GM21825 (cell line): ENCODE measurements around the gene PCDH1.

ENCODE experiments used
- ATAC-seq: cut with Tn5 transposase; IDR thresholded peaks from one replicate; pipeline ENCODE4 v1.9.1; 2021; ENCODE audit warnings: mild to moderate bottlenecking, moderate library complexity; ENCODE audit not compliant: unreplicated experiment

The PCDH1 gene

DNA sequence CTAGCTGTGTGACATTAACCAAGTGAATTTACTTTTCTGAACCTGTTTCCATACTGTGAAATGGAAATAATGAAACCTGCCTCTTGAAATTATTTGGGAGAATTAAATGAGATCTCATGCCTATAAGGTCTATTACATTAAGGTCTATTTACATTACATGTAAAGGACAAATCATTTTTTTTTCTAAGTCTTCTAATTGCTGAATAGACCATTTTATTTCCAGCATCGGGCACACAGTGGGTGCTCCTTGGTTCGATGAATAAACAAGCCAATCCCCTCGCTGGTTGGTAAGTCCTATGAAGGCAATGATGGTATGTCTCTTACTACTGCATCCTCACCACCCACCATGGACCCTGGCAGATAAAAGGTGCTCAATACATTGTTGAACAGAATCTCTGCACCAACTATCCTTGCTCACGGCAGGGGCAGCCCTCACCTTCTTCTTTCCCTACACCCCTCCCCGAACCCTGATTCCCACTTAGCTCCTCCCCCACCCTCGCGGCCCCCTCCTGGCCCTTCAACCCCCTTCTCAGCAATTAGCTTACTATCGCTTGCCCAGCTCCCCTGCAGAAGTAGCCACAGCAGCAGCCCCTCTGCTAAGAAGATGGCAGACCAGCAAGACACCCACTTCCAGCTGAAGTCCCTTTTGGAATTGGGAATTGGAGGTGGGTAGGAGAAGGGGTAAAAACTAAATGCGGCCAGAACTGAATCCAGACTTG lies 3.0 kb downstream of the PCDH1 start:
- no peak for ATAC-seq

GRCh38 chr5:141874262-141874964 lies 3.8 kb downstream of the PCDH1 start:
- ATAC-seq, result no peak

GRCh38 chr5:141873933-141874261 lies 4.3 kb downstream of the PCDH1 start:
- no peak for ATAC-seq

DNA sequence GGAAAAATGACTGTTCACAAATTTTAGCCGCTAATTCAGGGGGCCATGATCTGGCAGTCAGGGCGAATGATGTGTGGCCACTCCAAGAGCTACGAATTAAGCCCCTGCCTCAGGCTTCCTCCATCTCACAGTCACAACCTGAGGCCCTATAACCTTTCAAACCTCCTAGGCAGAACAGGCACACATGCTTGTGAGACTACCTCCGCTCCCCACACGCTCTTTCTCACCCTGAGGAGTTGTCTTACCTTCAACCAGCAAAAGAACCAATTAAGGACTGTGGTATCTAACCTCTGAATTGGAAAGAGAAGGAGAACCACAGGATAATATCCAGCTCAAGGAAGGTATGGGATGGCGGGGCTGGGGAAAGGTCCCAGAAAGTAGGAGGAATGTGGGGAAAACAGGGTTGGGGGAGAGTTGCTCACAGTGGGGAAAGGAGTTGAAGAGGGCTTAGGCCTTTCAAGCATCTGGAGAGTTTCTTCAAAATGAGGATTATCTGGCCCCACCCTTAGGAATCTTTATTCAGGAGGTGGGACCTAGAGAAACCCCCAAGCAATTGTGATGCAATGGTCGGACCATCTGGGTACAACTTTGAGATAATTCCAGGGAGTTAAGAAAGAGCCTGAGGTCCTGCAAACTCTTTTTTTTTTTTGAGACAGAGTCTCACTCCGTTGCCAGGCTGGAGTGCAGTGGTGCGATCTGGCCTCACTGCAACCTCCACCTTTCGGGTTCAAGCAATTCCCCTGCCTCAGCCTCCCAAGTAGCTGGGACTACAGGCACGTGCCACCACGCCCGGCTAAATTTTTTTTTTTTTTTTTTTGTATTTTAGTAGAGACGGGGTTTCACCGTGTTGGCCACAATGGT lies 5.5 kb downstream of the PCDH1 start:
- ATAC-seq, result no peak

GRCh38 chr5:141871870-141872269 lies 6.3 kb downstream of the PCDH1 start:
- ATAC-seq, result no peak

- no peak for ATAC-seq
Measured at GRCh38 chr5:141870871-141871270, 7.3 kb downstream of the PCDH1 start.

DNA sequence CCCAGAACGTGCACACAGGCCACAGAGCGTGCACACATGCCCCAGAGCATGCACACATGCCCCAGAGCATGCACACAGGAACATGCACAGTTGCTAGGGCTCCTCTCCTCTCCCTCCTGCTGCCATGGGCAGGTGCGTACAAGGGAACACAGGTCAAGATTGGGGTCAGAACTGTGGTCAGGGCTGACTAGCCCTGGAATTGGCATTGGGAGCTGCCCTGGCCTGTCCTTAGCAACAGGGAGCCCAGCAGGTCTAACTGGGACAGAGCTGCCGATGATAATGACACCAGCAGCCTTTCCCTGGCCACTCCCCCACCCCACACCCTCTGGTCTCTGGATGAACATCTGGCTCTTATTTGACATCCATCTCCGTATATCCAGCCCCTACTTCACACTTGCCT lies 8.0 kb downstream of the PCDH1 start:
- no peak for ATAC-seq

- ATAC-seq, result no peak
Measured at GRCh38 chr5:141869514-141869913, 8.7 kb downstream of the PCDH1 start.

GRCh38 chr5:141869040-141869439 lies 9.2 kb downstream of the PCDH1 start:
- no peak for ATAC-seq

DNA sequence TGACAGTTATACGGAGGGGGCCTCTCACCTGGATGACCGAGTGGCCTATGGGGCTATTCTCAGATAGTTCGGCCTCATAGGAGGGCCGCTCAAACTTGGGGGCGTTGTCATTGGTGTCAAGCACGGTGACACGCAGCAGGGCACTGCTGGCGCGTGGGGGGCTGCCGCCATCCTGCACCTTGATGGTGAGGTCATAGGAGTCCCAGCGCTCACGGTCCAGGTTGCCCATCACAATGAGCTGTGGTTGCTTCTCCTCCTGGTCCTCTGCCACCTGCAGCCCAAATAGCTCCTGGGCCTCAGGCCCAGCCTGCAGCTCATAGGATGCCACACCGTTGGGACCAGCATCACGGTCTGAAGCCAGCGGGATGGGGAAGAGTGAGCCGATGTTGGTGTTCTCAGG lies 9.7 kb downstream of the PCDH1 start:
- ATAC-seq, result no peak

GRCh38 chr5:141867651-141868050 lies 10.6 kb downstream of the PCDH1 start:
- ATAC-seq, result no peak

- ATAC-seq, result no peak
Measured at GRCh38 chr5:141867139-141867538, 11.1 kb downstream of the PCDH1 start.

GRCh38 chr5:141866096-141866495 lies 12.1 kb downstream of the PCDH1 start:
- no peak for ATAC-seq

GRCh38 chr5:141865406-141865805 lies 12.8 kb downstream of the PCDH1 start:
- ATAC-seq, result no peak

- no peak for ATAC-seq
Measured at GRCh38 chr5:141864371-141865370, 13.5 kb downstream of the PCDH1 start.

DNA sequence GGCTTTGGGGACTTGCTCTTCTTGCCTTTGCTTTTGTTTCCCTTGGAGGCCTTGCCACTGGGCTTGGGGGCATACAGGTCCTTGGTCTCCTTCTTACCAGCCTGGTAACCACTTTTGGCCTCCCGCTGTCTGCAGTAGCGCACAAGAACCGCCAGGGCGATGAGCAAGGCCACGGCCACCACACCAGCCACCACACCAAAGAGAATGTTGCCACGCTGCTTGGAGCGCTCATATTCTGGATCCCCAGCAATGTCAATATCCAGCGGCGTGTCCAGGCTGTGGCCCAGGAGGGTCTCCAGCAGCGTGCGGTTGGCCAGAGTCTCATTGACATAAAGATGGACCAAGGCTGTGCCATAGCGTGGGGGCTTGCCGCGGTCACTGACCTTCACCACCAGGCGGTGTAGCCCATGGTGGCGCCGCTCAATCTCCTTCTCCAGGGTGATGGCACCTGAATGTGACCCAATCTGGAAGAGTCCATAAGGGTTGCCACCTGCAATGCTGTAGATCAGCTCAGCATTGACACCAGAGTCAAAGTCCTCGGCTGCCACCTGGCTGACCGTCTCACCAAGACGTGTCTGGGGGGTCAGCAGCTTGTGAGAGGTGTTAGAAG lies 14.5 kb downstream of the PCDH1 start:
- ATAC-seq, result no peak

GRCh38 chr5:141862936-141863543 lies 15.2 kb downstream of the PCDH1 start:
- no peak for ATAC-seq

GRCh38 chr5:141861194-141861593 lies 17.0 kb downstream of the PCDH1 start:
- ATAC-seq, result no peak

DNA sequence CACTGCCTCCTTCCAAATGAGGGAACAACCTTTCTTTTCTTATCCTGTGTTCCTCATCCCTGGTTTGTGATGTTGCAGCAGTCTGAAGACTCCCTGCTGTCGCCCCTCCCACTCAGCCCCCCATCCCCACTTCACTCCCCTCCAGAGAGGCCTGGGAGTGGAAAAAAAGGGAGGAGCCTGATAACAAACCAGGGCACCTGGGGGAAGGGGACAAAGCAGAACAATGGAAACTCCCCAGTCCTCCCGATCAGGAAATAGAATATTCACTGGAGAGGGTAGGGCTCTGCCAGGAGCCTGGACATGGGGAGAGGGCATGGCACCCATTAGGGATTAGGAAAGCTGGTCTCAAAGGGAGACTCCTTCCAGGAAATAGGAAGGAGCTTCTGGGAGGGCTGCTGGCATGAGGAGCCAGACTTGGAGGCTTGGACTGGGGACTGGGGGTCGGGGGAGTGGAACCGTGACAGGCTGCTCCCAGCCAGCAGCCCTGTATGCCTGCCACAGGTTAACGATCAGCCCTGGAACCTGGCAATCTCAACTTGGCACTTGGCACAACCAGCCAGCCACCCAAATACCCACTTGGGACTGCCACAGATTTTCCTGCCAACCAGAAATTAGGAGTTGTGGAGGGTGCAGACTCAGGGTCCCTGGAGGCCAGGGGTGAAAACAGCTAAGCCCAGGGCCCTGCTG lies 20.0 kb downstream of the PCDH1 start:
- no peak for ATAC-seq
